GM10847 (cell line): ENCODE data around the gene SH3D19.

ENCODE experiments used
- POLR2A ChIP-seq: IDR thresholded peaks from 2 replicates; pipeline ENCODE4 v1.6.1; 2011; ENCODE audit not compliant: insufficient read length; ENCODE audit errors: extremely low read depth

Gene SH3D19

DNA sequence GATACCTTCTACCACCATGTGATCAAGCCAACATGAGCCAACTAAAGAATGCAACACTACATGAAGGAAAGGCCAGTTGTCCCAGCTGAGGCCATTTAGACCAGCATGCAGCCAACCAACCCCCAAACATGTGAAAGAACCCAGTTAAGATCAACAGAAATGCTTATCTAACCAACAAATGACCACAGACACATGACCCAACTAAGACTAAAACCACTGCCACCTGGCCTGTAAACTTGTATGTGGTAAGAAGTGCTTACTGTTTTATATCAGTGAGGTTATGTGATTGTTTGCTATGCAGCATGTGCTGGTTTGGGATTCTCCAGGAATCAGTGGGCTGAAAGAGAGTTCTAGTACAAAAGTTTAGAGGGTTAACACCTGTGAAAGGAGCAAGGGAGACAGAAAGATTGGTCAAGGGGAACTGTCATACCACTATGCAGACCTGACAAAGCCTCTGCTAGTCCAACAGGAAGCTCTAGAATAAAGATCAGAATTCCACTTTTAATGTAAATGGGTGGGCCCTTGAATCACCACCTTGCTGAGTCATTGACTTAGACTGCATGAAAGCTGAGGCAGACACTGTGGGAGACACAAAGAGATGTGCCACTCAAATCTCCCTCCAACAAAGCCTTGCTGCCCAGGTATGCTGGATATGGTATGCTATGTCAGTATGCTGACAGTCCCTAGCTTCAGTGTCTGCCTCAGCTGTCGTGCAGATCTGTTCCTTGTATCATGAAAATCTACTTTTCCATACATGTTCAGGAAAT, 6.1 kb upstream of the SH3D19 start:
- TF ChIP-seq POLR2A = no peak

DNA sequence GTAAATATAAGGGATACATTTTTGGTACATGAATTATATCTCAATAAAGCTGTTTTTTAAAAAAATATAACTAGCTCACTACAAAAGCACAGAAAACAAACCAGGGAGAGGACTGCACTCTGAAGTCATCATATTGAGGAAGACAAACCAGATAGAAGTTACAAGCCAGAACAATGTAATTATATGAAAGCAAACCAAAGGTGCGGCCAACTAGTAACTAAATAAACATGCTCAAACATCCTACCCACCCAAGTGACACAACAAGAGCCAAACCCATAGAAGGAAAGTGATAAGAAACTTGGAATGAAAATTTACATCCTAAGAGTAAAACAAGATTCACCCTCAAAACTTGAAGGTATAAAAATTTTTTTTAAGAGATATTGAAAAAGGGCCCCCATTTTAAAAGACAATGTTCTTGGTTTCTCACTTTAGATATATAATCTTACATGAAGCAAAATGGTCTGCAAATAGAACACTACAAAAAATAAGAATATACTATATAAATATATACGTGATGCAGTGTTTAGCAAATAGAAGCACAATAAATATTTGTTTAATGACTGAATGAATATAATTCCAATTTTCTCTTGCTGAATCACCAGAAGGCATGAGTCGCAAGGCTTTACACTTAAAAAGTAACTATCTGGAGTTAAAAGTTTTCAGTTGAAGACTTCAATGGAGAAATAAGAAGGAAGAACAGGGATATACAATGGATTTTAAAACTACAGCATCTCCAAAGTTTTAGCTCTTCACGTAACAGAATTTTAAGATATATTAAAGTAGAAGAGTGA, 4.0 kb upstream of the SH3D19 start:
- no peak for TF ChIP-seq POLR2A

DNA sequence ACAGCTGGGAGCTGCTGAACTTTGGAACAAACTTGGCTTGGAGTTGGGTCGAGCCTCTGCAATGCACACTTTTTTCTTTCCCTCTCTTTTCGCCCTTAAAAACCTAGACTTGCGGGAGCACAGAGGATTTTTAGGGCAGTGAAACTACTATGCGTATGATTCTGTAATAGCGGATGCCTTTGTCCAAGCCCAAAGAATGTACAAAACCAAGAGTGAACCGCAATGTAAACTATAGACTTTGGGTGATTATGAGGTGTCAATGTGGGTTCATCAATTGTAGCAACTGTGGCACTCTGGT, 493 bp upstream of the SH3D19 start:
- TF ChIP-seq POLR2A = no peak

DNA sequence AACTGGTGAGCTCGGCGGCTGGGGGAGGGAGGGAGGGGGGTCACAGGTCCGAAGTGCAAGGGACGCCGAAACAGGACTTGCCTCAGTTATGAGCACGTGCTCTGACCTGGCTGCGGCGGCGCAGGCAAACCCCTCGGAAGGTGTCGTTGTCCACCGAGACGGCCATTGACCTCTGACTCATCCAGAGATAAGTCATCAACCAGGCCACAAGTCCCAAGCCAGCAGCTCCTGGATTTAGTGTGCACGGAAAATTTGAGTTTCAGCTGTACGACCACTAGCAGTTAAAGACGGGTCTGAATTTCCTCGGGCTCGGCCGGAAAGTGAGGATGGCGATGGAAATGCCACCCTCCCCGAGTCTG, 674 bp downstream of the SH3D19 start:
- no peak for TF ChIP-seq POLR2A

DNA sequence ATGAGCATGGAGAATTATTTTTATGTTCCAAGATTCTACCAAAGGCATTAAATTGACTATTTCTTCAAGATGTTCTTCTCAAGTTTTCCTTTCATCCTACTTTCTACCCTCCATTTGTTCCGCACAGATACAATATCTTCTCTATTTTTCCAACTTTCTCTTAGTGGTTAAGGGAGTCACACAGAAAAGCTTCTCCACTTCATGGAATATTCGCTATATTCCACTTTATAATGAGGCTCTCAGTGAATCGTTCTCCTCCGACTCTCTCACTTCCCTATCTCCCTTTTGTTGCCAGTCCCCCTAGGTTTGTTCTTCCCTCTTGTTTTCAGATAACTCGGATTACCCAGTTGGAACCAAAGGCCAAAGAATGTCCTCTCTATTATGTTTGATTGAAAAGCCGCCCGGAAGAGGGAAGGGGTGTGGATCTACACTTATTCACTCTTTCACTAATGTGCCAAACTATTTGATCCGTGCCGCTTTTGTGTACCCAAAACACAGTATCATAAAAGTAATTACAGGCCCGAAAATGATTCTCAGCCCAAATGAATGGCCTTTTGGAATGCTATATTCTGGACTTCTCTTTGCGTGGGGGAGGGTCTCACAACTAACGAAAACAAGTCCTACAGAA, 1.2 kb downstream of the SH3D19 start:
- no peak for TF ChIP-seq POLR2A

DNA sequence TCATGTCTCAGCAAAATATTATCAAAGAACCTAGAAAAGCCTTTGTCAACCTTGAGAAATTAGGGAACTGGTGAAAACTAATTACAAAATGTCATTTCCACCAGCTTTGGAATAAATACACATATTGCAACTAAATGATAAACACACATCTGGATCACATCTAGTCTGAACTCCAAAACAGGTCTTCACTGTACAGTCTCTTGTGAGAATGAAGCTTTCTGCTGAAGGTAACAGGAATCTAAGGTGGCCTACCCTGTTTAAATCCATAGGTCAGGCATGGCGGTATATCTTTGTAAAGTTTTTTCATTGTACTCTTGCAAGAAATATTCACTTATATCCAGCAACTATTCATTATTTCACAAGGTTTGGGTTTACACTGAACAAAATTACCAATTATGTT, 1.7 kb downstream of the SH3D19 start:
- no peak for TF ChIP-seq POLR2A

DNA sequence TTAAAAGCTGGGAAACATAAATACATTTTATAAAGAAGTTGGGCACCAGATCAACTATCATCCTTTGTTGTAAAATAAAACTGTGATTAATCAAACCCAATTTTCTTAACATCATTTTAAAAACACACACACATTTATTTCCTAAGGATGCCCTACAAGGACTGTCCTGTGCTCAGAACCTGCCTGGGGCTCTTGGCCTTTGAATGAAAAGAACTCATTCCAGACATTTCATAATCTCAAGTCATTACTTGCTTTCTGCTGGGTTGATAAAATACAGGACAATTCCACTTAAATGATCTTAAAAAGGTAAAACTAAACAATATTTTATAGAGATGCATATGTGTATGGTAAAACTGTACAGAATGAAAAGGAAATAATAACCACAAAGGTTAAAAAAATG, 2.8 kb downstream of the SH3D19 start:
- no peak for TF ChIP-seq POLR2A

DNA sequence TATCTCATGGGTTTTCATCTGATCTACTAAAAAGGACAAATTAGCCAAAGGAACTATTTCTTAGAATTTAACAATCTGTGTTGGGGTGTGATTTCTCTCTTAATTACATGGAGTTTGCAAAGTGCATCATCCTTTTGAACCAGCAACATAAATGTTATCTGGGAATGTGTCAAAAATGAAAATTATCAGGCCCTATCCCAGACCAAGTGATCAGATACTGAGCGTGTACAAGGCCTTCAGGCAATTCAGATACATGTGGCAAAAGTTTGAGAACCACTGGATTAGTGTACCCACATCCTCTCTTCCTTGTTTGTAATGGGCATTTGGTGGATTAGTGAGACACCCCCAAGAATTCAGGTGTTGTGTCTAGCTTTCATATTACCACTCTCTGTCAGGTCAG, 3.8 kb downstream of the SH3D19 start:
- TF ChIP-seq POLR2A = no peak

DNA sequence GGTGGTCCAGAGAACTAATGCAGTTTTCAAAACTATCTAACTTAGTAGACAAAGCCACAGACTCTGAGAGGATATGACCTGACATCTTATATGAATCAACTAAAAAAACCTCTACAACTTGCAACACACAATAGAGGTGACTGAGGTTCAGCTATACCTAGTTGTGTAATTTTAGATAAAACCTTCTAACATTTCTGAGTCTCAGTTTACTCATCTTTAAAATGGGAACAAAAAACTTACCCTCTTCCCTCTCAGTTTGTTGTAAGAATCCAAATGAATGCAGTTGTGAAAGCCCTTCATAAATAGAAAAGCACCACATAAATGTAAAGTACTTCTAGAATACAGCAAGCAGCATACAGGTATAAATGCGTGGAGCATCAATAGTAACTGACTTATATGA, 5.9 kb downstream of the SH3D19 start:
- no peak for TF ChIP-seq POLR2A

DNA sequence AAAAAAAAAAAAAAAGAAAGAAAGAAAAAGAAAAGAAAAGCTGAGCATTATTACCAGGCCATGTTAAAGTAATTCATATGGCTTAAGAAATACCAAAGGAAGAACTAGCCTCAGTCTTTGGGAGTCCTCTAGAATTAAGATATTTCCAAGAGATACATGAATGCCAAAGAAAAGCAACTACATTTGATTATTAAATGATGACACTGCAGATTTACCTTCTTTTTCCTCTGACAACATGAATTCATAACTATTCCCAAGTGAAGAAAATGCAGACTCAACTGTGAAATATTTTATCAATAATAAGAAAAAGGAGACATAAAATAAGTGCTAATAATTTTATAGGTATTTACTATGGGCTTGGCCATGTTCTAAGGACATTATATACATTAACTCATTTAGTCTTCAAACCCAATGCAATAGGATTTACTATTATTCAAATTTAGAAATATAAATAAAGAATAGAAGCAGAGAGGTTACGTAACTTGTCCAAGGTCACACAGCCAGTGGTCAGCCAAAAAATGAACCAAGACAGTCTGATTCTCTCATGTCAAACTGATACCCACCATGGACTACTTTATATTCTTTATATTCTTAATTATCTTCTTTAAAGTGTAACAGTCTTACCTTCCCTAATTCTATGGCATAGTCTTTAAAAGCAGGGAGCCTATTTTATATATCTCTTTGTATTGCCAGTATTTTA, 6.9 kb downstream of the SH3D19 start:
- TF ChIP-seq POLR2A = no peak

DNA sequence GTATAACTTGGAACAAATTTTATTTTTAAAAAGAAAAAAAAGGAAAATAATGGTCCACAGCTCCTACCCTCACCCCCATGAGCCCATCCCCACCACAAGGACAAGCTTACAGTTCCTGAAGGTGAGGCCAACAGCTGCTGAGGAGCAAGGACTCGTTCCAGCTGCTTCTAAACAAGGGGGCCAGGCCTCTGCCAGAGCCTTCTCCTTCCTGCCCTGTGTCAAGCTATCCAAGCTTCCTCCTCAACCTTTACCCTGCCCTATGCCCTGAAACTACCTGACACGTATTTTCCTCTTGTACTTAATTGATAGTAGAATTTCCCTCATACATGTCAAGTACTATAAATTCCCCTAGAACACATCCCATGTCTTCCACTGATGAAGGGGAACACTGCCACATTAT, 8.8 kb downstream of the SH3D19 start:
- TF ChIP-seq POLR2A = no peak

DNA sequence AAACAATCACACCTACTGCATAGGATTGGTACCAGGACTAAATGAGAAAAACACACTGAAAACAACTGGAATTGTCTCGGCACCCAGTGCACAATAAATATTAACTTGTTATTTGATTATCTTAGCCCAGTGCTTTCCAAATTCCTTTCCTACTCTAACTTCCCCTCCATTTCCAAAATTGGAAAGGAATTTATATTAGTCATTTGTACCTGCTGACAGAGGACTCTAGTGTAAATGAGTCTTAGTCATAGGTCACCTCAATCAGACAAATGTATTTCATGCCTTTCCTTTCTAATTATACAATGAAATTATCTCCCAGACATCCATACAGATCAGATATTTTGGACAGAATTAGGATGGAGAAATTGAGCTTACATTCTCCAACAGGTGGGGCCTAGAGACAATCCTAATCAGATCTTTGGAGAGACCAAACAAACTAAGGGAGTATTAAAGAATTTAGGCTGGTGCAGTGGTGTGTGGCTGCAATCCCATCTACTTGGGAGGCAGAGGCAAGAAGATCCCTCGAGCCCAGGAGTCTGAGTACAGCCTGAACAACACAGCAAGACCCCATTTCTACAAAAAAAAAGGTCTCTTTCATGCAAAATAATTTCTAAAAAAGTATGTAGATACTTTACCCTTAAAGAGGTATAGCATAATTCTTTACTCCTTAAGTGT, 10.1 kb downstream of the SH3D19 start:
- no peak for TF ChIP-seq POLR2A

DNA sequence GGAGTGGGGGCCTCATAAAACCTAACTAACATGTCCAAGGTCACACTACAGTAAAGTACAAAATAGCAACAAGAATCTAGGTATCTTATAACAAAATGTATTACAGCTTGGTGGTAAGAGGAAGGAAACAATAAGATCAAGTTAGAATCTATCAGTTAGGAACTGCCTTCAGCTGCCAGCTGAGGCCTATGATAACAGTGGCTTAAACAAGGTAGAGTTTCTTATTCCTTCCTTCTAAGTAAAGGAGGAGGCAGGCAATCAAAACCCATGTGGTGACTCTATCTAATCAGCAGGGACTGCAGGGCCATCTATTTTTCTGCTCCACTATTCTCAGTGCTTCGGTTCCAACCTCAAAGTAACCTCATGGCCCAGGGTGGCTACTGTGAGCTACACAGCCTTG, 10.9 kb downstream of the SH3D19 start:
- no peak for TF ChIP-seq POLR2A

DNA sequence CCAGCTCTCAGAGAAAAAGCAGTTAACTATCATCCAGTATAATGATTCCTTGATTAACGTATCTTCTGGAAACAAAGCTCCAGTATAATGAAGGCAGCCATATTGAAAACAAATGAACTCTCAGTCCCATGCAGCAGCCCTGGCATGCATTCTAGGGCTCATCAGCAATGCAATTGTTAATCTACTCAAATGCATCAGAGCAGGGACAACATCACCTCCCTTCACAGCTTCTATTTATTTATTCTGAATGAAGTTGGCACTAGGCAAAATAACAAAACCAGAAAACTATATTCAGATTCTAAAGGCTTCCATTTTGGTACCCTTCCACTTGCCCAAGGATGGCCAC, 11.4 kb downstream of the SH3D19 start:
- TF ChIP-seq POLR2A = no peak

DNA sequence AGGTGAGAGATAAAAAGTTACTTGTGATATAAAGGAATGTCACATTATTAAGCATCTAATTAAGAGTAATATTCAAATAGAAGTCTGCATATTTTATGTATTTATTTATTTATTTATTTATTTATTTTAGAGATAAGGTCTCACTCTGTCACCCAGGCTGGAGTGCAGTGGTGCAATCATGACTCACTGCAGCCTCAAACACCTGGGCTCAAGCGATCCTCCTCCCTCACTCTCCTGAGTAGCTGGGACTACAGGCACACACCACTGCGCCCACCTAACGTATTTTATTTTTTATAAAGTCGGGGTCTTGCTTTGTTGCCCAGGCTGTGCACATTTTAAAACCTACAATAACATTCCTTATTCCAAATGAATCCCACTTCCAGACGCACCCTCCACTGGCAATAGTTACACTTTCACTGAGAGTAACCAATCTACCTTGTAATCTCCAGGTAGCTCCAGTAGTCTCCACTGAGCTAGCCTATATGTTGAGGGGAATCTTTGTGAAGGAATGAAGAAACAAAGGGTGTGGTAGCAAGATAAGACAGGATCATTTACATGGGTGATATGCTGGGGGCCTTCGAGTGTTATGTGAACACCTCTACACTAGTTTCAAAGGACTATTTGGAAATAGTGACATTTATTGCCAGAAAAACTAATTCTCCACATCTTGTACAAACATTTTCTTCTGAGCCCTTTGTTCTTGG, 11.9 kb downstream of the SH3D19 start:
- no peak for TF ChIP-seq POLR2A
